Measurements from ENCODE around the gene ADAR.

Gene ADAR

GRCh38 chr1:154590756-154591155 is 17.2 kb downstream of the ADAR start:
- DNase-seq: no peak
- in situ Hi-C loops (cut with HindIII; ENCODE audit: low pct_ligation_motif_present, low pct_unique_long_range_greater_than_20kb, low sequenced_read_pairs): no loop called here

GRCh38 chr1:154589780-154590179 is 18.2 kb downstream of the ADAR start:
- no peak for DNase-seq
- in situ Hi-C loops (cut with HindIII; ENCODE audit: low pct_ligation_motif_present, low pct_unique_long_range_greater_than_20kb, low sequenced_read_pairs): no loop called here

GRCh38 chr1:154586641-154587040 is 21.3 kb downstream of the ADAR start:
- in situ Hi-C loops (cut with HindIII; ENCODE audit: low pct_ligation_motif_present, low pct_unique_long_range_greater_than_20kb, low sequenced_read_pairs): no loop called here
- no peak for DNase-seq

- in situ Hi-C loops (cut with HindIII; ENCODE audit: low pct_ligation_motif_present, low pct_unique_long_range_greater_than_20kb, low sequenced_read_pairs): no loop called here
- no peak for DNase-seq
Measured at GRCh38 chr1:154586231-154586630, 21.8 kb downstream of the ADAR start.

- in situ Hi-C loops (cut with HindIII; ENCODE audit: low pct_ligation_motif_present, low pct_unique_long_range_greater_than_20kb, low sequenced_read_pairs): no loop called here
- DNase-seq: no peak
Measured at GRCh38 chr1:154584267-154584994, 23.6 kb downstream of the ADAR start.

DNA sequence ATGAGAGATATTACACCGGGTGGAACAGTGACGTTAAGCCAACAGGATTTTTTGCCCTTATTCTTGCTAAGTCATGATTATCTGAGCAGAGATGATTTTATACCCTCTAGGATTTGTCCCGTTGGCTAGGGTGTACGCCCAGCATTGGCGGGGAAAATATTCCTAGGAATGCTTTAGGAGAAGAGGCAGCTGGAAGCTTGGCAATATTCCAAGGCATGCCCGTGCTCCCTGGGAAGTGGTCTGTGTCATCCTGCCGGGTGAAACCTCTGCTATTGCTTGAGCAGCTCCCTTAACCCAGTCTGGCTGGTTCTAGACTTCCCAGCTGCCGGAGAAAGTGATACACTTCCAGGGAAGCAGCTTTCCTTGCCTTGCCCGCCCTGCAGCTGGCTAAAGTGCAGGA is 24.2 kb downstream of the ADAR start:
- DNase-seq: no peak
- in situ Hi-C loops (cut with HindIII; ENCODE audit: low pct_ligation_motif_present, low pct_unique_long_range_greater_than_20kb, low sequenced_read_pairs): no loop called here

DNA sequence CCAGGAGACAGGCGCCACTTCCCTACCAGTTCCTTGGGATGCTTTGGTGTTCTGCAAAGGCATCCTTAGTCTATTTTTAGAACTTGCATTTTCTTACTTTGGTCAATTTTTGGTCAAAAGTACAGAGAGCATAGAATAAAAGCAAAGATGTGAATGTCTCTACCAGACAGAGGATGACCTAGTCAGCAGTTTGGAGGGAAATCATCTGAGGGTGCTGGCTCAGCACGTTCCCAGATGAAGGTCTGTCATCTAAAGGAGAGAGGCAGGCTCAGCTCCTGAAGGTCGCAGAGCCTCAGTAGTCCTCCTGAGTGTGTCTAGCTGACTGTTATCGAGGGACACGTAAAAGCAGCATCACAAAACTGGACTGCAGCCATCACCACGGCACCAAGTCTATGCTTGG is 25.1 kb downstream of the ADAR start:
- in situ Hi-C loops (cut with HindIII; ENCODE audit: low pct_ligation_motif_present, low pct_unique_long_range_greater_than_20kb, low sequenced_read_pairs): no loop called here
- DNase-seq: no peak

DNA sequence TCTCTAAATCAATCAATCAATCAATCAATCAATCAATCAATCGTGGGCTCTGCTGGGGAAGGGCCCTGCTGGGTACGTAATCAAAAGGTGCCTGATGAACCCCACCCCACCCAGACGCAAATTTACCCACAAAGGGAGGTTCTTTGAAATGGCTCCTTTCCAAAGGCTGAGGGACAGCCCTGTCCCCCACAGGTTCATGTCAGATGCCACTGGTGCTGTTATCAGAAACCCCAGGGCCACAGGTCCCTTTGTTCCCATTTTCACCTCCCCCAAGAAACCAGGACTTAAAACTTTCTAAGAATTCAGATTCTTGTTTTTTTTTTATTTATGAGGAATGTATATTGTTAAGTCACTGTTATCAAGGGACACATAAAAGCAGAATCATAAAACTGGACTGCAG is 26.2 kb downstream of the ADAR start:
- no peak for DNase-seq
- in situ Hi-C loops (cut with HindIII; ENCODE audit: low pct_ligation_motif_present, low pct_unique_long_range_greater_than_20kb, low sequenced_read_pairs): no loop called here

DNA sequence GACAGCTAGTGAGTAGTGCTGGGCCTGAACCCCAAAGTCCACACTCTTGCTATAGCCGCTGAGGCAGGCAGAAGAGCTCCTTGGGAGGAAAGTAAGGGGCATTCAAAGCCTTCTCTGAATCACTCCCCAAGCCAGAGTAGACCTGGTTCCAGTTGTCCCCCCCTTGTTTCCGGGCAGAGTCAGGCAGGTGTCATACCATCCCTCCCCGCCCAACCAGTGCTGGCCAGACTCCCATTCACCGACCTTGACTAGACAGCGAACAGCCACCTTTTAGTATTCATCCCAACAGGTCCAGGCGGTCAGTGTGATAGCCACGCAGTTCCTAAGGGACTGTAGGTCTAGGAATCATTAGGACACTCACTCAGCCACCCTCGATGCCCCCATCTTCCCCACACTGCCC is 28.6 kb downstream of the ADAR start:
- in situ Hi-C loops (cut with HindIII; ENCODE audit: low pct_ligation_motif_present, low pct_unique_long_range_greater_than_20kb, low sequenced_read_pairs): no loop called here
- DNase-seq: no peak

- in situ Hi-C loops (cut with HindIII; ENCODE audit: low pct_ligation_motif_present, low pct_unique_long_range_greater_than_20kb, low sequenced_read_pairs): no loop called here
- DNase-seq: no peak
Measured at GRCh38 chr1:154578058-154578418, 29.9 kb downstream of the ADAR start.

DNA sequence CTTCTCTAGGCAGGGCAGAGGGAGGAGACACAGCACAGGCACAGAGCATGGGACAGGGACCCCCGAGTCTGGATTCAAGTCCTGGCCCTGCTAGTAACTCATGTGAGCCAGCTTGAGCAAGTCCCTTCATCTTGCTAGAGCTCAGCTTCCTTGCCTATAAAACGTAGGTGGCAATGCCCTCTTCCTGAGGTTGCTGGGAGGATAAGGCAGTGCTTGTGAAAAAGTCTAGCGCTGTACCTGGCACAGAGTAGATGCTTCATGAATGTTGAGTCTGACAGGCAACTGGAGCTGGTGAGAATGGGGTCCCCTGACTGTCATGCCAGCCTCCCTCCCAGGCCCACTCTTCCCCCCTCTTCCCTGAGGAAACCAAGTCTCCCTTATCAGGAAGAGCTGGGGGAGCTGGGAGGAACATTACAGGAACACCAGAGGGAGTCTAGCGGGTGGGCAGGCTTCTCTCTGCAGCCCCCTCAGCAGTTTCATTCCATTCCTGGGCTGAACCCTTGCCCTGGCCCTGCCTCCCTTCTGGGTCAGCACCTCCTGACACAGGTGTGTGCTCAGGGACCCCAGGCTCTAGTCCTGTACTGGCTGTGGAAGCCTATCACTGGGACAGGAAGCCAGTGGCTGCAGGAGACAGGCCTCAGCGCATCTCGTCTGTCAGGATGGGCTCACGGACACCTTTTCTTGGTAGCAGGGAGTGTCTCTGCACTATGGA is 30.5 kb downstream of the ADAR start:
- in situ Hi-C loops (cut with HindIII; ENCODE audit: low pct_ligation_motif_present, low pct_unique_long_range_greater_than_20kb, low sequenced_read_pairs): no loop called here

GRCh38 chr1:154575951-154576566 is 31.9 kb downstream of the ADAR start:
- in situ Hi-C loops (cut with HindIII; ENCODE audit: low pct_ligation_motif_present, low pct_unique_long_range_greater_than_20kb, low sequenced_read_pairs): no loop called here
- no peak for DNase-seq

More for the DNA sequence above, 30.5 kb downstream of the ADAR start:
- DNase-seq: no peak

- in situ Hi-C loops (cut with HindIII; ENCODE audit: low pct_ligation_motif_present, low pct_unique_long_range_greater_than_20kb, low sequenced_read_pairs): no loop called here
- DNase-seq: no peak
Measured at GRCh38 chr1:154575147-154575927, 32.6 kb downstream of the ADAR start.

DNA sequence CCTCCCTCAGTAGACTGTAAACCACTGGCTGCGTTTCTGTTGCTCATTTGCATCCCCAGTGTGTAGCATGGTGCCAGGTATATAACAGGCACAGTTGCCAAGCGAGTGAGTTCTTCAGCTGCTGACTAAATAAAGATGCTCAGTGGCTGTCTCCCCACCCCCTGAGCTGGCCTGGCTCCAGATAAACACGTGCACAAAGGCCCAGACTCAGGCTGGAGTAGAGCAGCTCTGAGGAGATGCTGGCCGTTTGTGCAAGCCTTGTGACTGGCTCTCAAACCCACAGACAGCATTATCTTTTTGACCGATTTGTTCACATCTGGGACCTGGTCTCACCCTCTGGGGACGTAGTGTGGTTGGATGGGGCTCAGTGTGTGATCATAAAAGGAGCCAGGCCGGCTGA is 33.3 kb downstream of the ADAR start:
- DNase-seq: no peak
- in situ Hi-C loops (cut with HindIII; ENCODE audit: low pct_ligation_motif_present, low pct_unique_long_range_greater_than_20kb, low sequenced_read_pairs): no loop called here

DNA sequence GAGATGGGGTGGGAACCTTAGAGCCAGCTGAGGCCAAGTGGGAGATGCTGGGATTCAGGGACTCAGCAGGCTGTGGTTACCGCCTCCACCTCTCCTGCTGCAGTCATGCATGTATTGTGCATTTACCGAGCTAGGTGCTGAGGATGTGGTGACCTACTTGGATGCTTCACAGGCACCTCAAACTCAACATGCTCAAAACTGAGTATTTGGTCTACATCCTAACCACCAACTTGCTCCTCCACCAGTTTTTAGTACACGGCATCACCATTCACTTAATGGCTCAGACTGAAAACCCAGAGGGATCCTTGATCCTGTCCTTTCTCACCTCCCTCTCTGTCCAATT is 34.8 kb downstream of the ADAR start:
- no peak for DNase-seq
- in situ Hi-C loops (cut with HindIII; ENCODE audit: low pct_ligation_motif_present, low pct_unique_long_range_greater_than_20kb, low sequenced_read_pairs): no loop called here

DNA sequence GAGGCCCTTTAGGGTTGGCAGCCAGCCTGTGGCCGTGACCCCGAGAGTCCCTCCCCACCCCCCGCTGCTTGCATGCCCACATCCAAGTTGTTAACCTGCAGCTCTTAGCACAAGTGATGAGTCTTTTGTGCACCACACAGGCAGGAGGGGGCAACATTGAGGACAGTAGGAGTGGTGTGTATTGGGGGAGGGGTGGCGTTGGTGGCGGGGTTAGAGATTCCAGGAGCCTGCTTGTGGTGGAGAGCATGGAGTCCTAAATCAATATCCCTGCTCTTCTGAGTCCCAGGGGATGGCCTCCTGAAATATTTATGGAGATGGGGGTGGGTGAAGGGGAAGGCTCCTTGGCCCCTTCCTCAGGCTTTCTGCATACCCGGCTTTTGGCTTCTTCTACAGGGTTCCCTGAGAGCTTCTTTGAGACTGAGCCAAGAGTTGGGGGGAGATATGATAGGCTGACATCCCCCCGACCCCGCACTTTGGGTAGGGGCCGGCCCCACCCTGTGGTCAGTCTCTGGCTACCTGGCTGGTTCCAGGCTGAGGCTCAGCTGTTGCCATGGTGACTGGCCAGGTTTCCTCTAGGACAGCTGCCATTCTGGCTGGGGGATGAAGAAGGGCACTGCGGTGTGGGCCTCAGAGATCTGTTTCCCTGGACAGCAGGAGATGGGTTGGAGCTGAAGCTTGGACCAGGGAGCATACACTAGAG is 35.4 kb downstream of the ADAR start:
- no peak for DNase-seq
- in situ Hi-C loops (cut with HindIII; ENCODE audit: low pct_ligation_motif_present, low pct_unique_long_range_greater_than_20kb, low sequenced_read_pairs): no loop called here

DNA sequence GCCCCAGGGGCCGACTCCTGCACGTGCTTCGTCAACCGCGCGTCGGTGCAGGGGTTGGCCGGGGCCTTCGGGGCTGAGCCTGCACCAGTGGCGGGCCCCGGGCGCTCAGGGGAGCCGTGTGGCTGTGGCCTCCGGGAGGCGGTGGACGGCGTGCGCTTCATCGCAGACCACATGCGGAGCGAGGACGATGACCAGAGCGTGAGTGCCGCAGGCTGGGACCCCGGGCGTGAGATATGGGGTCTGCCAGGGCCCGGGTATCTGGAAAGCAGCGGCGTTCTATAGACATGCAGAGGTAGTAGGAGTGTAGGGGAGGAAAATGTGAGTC is 36.1 kb downstream of the ADAR start:
- in situ Hi-C loops (cut with HindIII; ENCODE audit: low pct_ligation_motif_present, low pct_unique_long_range_greater_than_20kb, low sequenced_read_pairs): no loop called here
- no peak for DNase-seq

DNA sequence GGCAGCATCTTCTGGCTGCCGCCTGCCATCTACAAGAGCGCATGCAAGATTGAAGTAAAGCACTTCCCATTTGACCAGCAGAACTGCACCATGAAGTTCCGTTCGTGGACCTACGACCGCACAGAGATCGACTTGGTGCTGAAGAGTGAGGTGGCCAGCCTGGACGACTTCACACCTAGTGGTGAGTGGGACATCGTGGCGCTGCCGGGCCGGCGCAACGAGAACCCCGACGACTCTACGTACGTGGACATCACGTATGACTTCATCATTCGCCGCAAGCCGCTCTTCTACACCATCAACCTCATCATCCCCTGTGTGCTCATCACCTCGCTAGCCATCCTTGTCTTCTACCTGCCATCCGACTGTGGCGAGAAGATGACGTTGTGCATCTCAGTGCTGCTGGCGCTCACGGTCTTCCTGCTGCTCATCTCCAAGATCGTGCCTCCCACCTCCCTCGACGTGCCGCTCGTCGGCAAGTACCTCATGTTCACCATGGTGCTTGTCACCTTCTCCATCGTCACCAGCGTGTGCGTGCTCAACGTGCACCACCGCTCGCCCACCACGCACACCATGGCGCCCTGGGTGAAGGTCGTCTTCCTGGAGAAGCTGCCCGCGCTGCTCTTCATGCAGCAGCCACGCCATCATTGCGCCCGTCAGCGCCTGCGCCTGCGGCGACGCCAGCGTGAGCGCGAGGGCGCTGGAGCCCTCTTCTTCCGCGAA is 36.6 kb downstream of the ADAR start:
- DNase-seq: no peak
- in situ Hi-C loops (cut with HindIII; ENCODE audit: low pct_ligation_motif_present, low pct_unique_long_range_greater_than_20kb, low sequenced_read_pairs): no loop called here

Data from ACHN (cell line).